Endothelial cell of umbilical vein (primary cell): ENCODE measurements around the gene CGNL1. TPM values are rescaled to one million over a fixed set of nuclear protein-coding genes. Genes with fewer than 3 reads are reported as not detected.

ENCODE experiments used
- BruUV-seq: library from RNA; stranded (reverse); fragments of 400-500 nt; replicated peaks from 2 replicates; lab custom pipeline; 2021; lab: Mats Ljungman, UMichigan
- CTCF ChIA-PET: fragments of 300-600, 350-600 bp; sonication (Branson Sonifier 250); formaldehyde crosslinking; loops from one replicate; lab custom pipeline; 2021; ENCODE audit warnings: antibody characterized with exemption, inconsistent platforms; lab: Charles Lee
- POLR2A ChIA-PET: fragments of 300-600, 350-600 bp; sonication (Branson Sonifier 250); formaldehyde crosslinking; loops from one replicate; lab custom pipeline; 2021; ENCODE audit warnings: antibody characterized with exemption, inconsistent platforms; lab: Charles Lee
- DNase-seq: peaks from one replicate; pipeline ENCODE4 v3.0.0-alpha.2; 2011; ENCODE audit warnings: low read depth, low spot score
- FAIRE-seq: peaks from 2 replicates; lab custom pipeline; 2011; peaks lifted over from hg19 to GRCh38; lab: Jason Lieb, UNC
- H2AFZ ChIP-seq: 2 replicates; pipeline ENCODE4 v1.6.0; 2012; ENCODE audit warnings: low read depth, low read length, control low read depth, inconsistent platforms
- H3K27ac ChIP-seq: 2 replicates; pipeline ENCODE4 v1.5.1; 2011; ENCODE audit warnings: low read depth, mild to moderate bottlenecking, control low read depth, low read length, moderate library complexity; ENCODE audit not compliant: insufficient read depth
- H3K27me3 ChIP-seq, 2 experiments: 2 replicates each; pipeline versions ENCODE4 v1.6.0 to v1.6.1; 2011; ENCODE audit warnings: low read length in 2 of 2, mixed read lengths in 1 of 2; ENCODE audit not compliant: control insufficient read depth in 2 of 2, insufficient read depth in 2 of 2
- H3K36me3 ChIP-seq, 2 experiments: 2 replicates in 1 of 2; 3 replicates in 1 of 2; pipeline ENCODE4 v1.5.1; 2011; ENCODE audit warnings: low read length in 2 of 2, mild to moderate bottlenecking in 1 of 2, moderate library complexity in 1 of 2; ENCODE audit not compliant: control insufficient read depth in 2 of 2, insufficient read depth in 2 of 2; ENCODE audit errors: extremely low read depth in 1 of 2
- H3K4me1 ChIP-seq: 3 replicates; pipeline ENCODE4 v1.5.1; 2011; ENCODE audit warnings: mild to moderate bottlenecking, low read length; ENCODE audit not compliant: control insufficient read depth, insufficient read depth; ENCODE audit errors: extremely low read depth
- H3K4me2 ChIP-seq: 2 replicates; pipeline ENCODE4 v1.6.1; 2011; ENCODE audit warnings: low read length, control low read depth, mixed read lengths; ENCODE audit not compliant: insufficient read depth
- H3K4me3 ChIP-seq, 3 experiments: fragments of 200-600 bp in 1 of 3; sonication (generic), shearing (Covaris generic) in 1 of 3; replicated peaks in 1 of 3; 2 replicates each; pipeline ENCODE4 v1.5.1; 2011 to 2016; ENCODE audit warnings: control low read depth in 3 of 3, low read length in 3 of 3, mild to moderate bottlenecking in 2 of 3, inconsistent platforms in 1 of 3, low read depth in 1 of 3, moderate library complexity in 1 of 3; ENCODE audit not compliant: insufficient read depth in 1 of 3
- H3K79me2 ChIP-seq: 2 replicates; pipeline ENCODE4 v1.6.0; 2012; ENCODE audit warnings: low read length, inconsistent platforms; ENCODE audit not compliant: control insufficient read depth, insufficient read depth
- H3K9ac ChIP-seq: replicated peaks from 2 replicates; pipeline ENCODE3; 2011; ENCODE audit warnings: low read length, control low read depth; ENCODE audit not compliant: insufficient read depth; ENCODE audit errors: extremely low read depth
- H3K9me1 ChIP-seq: replicated peaks from 3 replicates; pipeline ENCODE4 v1.6.0; 2011; ENCODE audit warnings: mild to moderate bottlenecking, low read length; ENCODE audit not compliant: control insufficient read depth, insufficient read depth; ENCODE audit errors: extremely low read depth
- H3K9me3 ChIP-seq: replicated peaks from 2 replicates; pipeline ENCODE4 v1.5.1; 2012; ENCODE audit warnings: low read length, inconsistent platforms; ENCODE audit not compliant: control insufficient read depth, insufficient read depth
- H4K20me1 ChIP-seq: replicated peaks from 2 replicates; pipeline ENCODE3; 2011; ENCODE audit warnings: mild to moderate bottlenecking, low read length; ENCODE audit not compliant: control insufficient read depth, insufficient read depth; ENCODE audit errors: extremely low read depth
- CTCF ChIP-seq, 2 donors: IDR thresholded peaks; 1 replicate in 1 of 2; 2 replicates in 1 of 2; pipeline ENCODE4 v1.5.1; 2011; ENCODE audit warnings: low read length in 2 of 2, mild to moderate bottlenecking in 2 of 2, moderate library complexity in 2 of 2, control low read depth in 1 of 2, inconsistent platforms in 1 of 2, low read depth in 1 of 2; ENCODE audit not compliant: insufficient read depth in 1 of 2; ENCODE audit errors: extremely low read depth in 1 of 2
- EZH2 ChIP-seq: IDR thresholded peaks from 2 replicates; pipeline ENCODE4 v1.6.1; 2012; ENCODE audit warnings: borderline replicate concordance, low read depth, mild to moderate bottlenecking, moderate library complexity, low read length, inconsistent platforms; ENCODE audit not compliant: severe bottlenecking
- GATA2 ChIP-seq: IDR thresholded peaks from 2 replicates; pipeline ENCODE4 v1.7.0; 2011; ENCODE audit warnings: low read depth, mild to moderate bottlenecking, moderate library complexity, mixed read lengths, low read length; ENCODE audit not compliant: insufficient read length, insufficient read depth
- JUN ChIP-seq: IDR thresholded peaks from 2 replicates; pipeline ENCODE4 v1.6.1; 2011; ENCODE audit warnings: borderline replicate concordance, low read depth; ENCODE audit not compliant: insufficient read length, insufficient read depth
- MAX ChIP-seq: IDR thresholded peaks from 2 replicates; pipeline ENCODE4 v1.6.1; 2011; ENCODE audit not compliant: insufficient read depth, insufficient read length
- MYC ChIP-seq: IDR thresholded peaks from one replicate; pipeline ENCODE4 v1.6.1; 2011; ENCODE audit warnings: mild to moderate bottlenecking, low read depth, low read length
- POLR2A ChIP-seq: IDR thresholded peaks from 2 replicates; pipeline ENCODE4 v1.6.1; 2012; ENCODE audit warnings: low read depth, mild to moderate bottlenecking, control low read depth, low read length
- POLR2AphosphoS5 ChIP-seq: IDR thresholded peaks from 2 replicates; pipeline ENCODE4 v1.6.1; 2012; ENCODE audit warnings: low read depth, mild to moderate bottlenecking, control low read depth, low read length, moderate library complexity; ENCODE audit not compliant: insufficient read depth
- dilution Hi-C: fragments of 300-500 bp; cut with MboI; formaldehyde crosslinking; loops from one replicate; pipeline ENCODE4 v1.15.0; 2019; ENCODE audit warnings: low sequenced_read_pairs; ENCODE audit not compliant: extremely low pct_ligation_motif_present
- intact Hi-C: fragments of 100-400 bp; cut with micrococcal nuclease; formaldehyde crosslinking; loops from one replicate; pipeline ENCODE4 v1.10.0; 2022
- polyA plus RNA-seq, 4 experiments: library from polyadenylated mRNA; depleted of rRNA in 3 of 4; stranded (reverse) in 3 of 4; unstranded in 1 of 4; fragments of >200 nt; gene quantifications; 2 replicates each; pipeline versions ENCODE4 v1.2.1 to v1.2.3, GENCODE V29; 2011 to 2012; ENCODE audit warnings: missing spikeins in 1 of 4
- total RNA-seq: library from RNA; stranded (reverse); gene quantifications from 2 replicates; pipeline ENCODE4 v1.2.3, GENCODE V29; 2021

The CGNL1 gene
- total and polyA plus RNA-seq, 2 donors (not counting 3 experiments of a cell fraction or from before 2014, with no cell fraction given), result 6.9 to 27.1 TPM

- H3K79me2 ChIP-seq, result no peaks in the 10 kb centered on the region
- H3K27ac ChIP-seq, result no peak overlapping the region
- no peaks in the 10 kb centered on the region for H3K9me1 ChIP-seq
- no peaks in the 10 kb centered on the region for H3K9me3 ChIP-seq
- H3K9ac ChIP-seq, result no peak overlapping the region
- no peak overlapping the region for H3K4me3 ChIP-seq
- DNase-seq (no peak), FAIRE-seq (no peak)
- H2AFZ ChIP-seq, result no peak overlapping the region
- BruUV-seq, result no TSS peak
- dilution Hi-C loops, result no loop called here
- no peak for TF ChIP-seq CTCF (IDR thresholded peaks at IDR 0.05; ENCODE audit: extremely low read depth in 1 of 2, insufficient read depth in 1 of 2, low read depth in 1 of 2, low read length in 2 of 2)
- TF ChIP-seq POLR2AphosphoS5, result no peak
- no peak for TF ChIP-seq GATA2
- TF ChIP-seq EZH2, result no peak
- no peak for TF ChIP-seq MYC
- no peak for TF ChIP-seq JUN
- TF ChIP-seq POLR2A, result no peak
- no peak for TF ChIP-seq MAX
- H3K27me3 ChIP-seq, result no peaks in the 10 kb centered on the region
- no peak overlapping the region for H3K4me2 ChIP-seq
- H3K4me1 ChIP-seq, result peaks cover 21% of the 10 kb centered on the region
- H3K36me3 ChIP-seq, result no peaks in the 10 kb centered on the region
- H4K20me1 ChIP-seq, result no peaks in the 10 kb centered on the region
- ChIA-PET POLR2A (no interaction called here), CTCF (interaction anchor here (1.4 kb wide), 1 partner anchor 22 kb away, joined by 3 read pairs; no protein-coding TSS in a partner anchor)
- intact Hi-C loops, result no loop called here
These were observed 207.0 kb downstream of the CGNL1 start for GRCh38 chr15:57583282-57583681.
